Spleen (tissue), 11 donors: ENCODE results near the gene NUAK1. TPM values are rescaled to one million over a fixed set of nuclear protein-coding genes. Genes with fewer than 3 reads are reported as not detected.

Experiments
- DNase-seq: peaks from one replicate; pipeline ENCODE4 v3.0.0-alpha.2; 2020
- H3K27ac ChIP-seq, 8 donors: fragments of 200-600 bp; sonication (generic) in 7 of 8; 1 replicate in 4 of 8; 2 replicates in 4 of 8; pipeline versions ENCODE4 v1.5.0 to v1.8.0; 2016 to 2021; ENCODE audit warnings: inconsistent platforms in 4 of 8, mild to moderate bottlenecking in 4 of 8, moderate library complexity in 1 of 8
- H3K27me3 ChIP-seq, 7 donors: fragments of 200-600 bp; sonication (generic) in 6 of 7; replicated peaks in 1 of 7; 1 replicate in 4 of 7; 2 replicates in 3 of 7; pipeline versions ENCODE4 v1.5.0 to v1.8.0; 2016 to 2021; ENCODE audit warnings: inconsistent platforms in 3 of 7, mild to moderate bottlenecking in 1 of 7
- H3K36me3 ChIP-seq, 6 donors: fragments of 200-600 bp; sonication (generic) in 5 of 6; 1 replicate in 4 of 6; 2 replicates in 2 of 6; pipeline versions ENCODE4 v1.5.0 to v1.8.0; 2016 to 2021; ENCODE audit warnings: inconsistent platforms in 2 of 6
- H3K4me1 ChIP-seq, 6 donors: fragments of 200-600 bp; sonication (generic) in 5 of 6; 1 replicate in 3 of 6; 2 replicates in 3 of 6; pipeline versions ENCODE4 v1.5.0 to v1.8.0; 2016 to 2021; ENCODE audit warnings: inconsistent platforms in 3 of 6
- H3K4me3 ChIP-seq, 8 donors: fragments of 200-600 bp; sonication (generic) in 7 of 8; 1 replicate in 4 of 8; 2 replicates in 4 of 8; pipeline versions ENCODE4 v1.5.0 to v1.8.0; 2016 to 2021; ENCODE audit warnings: inconsistent platforms in 4 of 8, mild to moderate bottlenecking in 4 of 8, moderate library complexity in 2 of 8
- H3K9me3 ChIP-seq, 8 donors: fragments of 200-600 bp; sonication (generic) in 7 of 8; 1 replicate in 4 of 8; 2 replicates in 4 of 8; pipeline versions ENCODE4 v1.5.0 to v1.8.0; 2016 to 2021; ENCODE audit warnings: inconsistent platforms in 4 of 8
- CTCF ChIP-seq, 11 experiments: fragments of 200-600 bp in 7 of 11; fragments of 450-650 bp in 4 of 11; sonication (generic) in 4 of 11; IDR thresholded peaks in 8 of 11; conservative IDR thresholded peaks in 3 of 11; 1 replicate in 7 of 11; 2 replicates in 4 of 11; pipeline versions ENCODE4 v1.4.0 to v1.8.0; 2016 to 2021; ENCODE audit warnings: antibody characterized with exemption in 11 of 11, inconsistent platforms in 4 of 11, mild to moderate bottlenecking in 1 of 11
- POLR2A ChIP-seq, 3 donors: fragments of 450-650 bp; IDR thresholded peaks; one replicate each; pipeline ENCODE4 v1.5.1; 2017; ENCODE audit warnings: antibody characterized with exemption in 3 of 3, mild to moderate bottlenecking in 1 of 3
- POLR2AphosphoS5 ChIP-seq, 3 donors: sonication (generic); formaldehyde crosslinking; IDR thresholded peaks; one replicate each; pipeline ENCODE4 v1.5.1; 2017; ENCODE audit warnings: antibody characterized with exemption in 3 of 3
- WGBS, 5 donors: extraction: QIAGEN DNeasy Blood & Tissue Kit in 3 of 5; methylation state at CpG; one replicate each; pipeline versions ENCODE4 v1.1.5 to v1.1.7; 2013 to 2018; 5-methylcytosine and 5-hydroxymethylcytosine counted together
- intact Hi-C: fragments of 100-400 bp; cut with DNase I; formaldehyde crosslinking; loops from one replicate; pipeline ENCODE4 v1.15.0; 2023; ENCODE audit warnings: low total_unique reads
- polyA plus RNA-seq, 3 donors: library from polyadenylated mRNA; stranded (reverse); fragments of 200-250 nt; gene quantifications; one replicate each; pipeline ENCODE4 v1.2.1, GENCODE V29; 2013
- total RNA-seq, 7 donors: library from RNA; depleted of rRNA in 3 of 7; stranded (reverse); fragments of >200 nt in 3 of 7; fragmentation: NEBNext Ultra II Directional in 4 of 7; extraction: Animal tissue kit (Norgen Biotek cat#: 25700) in 4 of 7; gene quantifications; one replicate each; pipeline versions ENCODE4 v1.1.0 to v1.2.1, GENCODE V29; 2016 to 2021
- donor health status: healthy with polysubstance abuse.
- donor health status: DM: no; HTN: no; CAD: no; lungs with moderate emphysema.
- donor health status: DM: no; HTN: no; CAD: no.
- donor health status: Bipolar disorder and iron deficiency.
- donor health status: healthy.
- donor health status: DM: no; HTN: no; CAD: no.
- donor health status: DM: yes; HTN: yes; CAD: no.

NUAK1 gene
- total and polyA plus RNA-seq, 10 donors = 0.20 to 3.3 (median 1.2) TPM

GRCh38 chr12:106072751-106073150 lies 66.0 kb downstream of the NUAK1 start:
- 61 to 79% (median 66%) methylated on average over 2 of the region's 2 CpGs for WGBS, 5 donors
- intact Hi-C loops = no loop called here
- H3K36me3 ChIP-seq = no peaks in the 10 kb centered on the region
- peaks cover 0 to 7% (median 2%) of the 10 kb centered on the region in 6 donors for H3K4me1 ChIP-seq
- peaks cover 0 to 6% (median 0%) of the 10 kb centered on the region in 8 donors for H3K9me3 ChIP-seq
- H3K27me3 ChIP-seq = peaks cover 0 to 12% (median 0%) of the 10 kb centered on the region in 7 donors
- H3K4me3 ChIP-seq = no peak overlapping the region
- no peak overlapping the region for H3K27ac ChIP-seq
- TF ChIP-seq POLR2A (IDR thresholded peaks at IDR 0.05) (no peak), POLR2AphosphoS5 (IDR thresholded peaks at IDR 0.05) (no peak), CTCF (IDR thresholded peaks at IDR 0.05 in 8 of 11, conservative IDR thresholded peaks at IDR 0.05 in 3 of 11) (no peak)
- DNase-seq = no peak

GRCh38 chr12:106071686-106072085 lies 67.1 kb downstream of the NUAK1 start:
- TF ChIP-seq POLR2AphosphoS5 (IDR thresholded peaks at IDR 0.05) (no peak), POLR2A (IDR thresholded peaks at IDR 0.05) (no peak), CTCF (IDR thresholded peaks at IDR 0.05 in 8 of 11, conservative IDR thresholded peaks at IDR 0.05 in 3 of 11) (no peak)
- intact Hi-C loops = no loop called here
- peaks cover 0 to 7% (median 2%) of the 10 kb centered on the region in 6 donors for H3K4me1 ChIP-seq
- no peak overlapping the region for H3K4me3 ChIP-seq
- WGBS, 5 donors = 69 to 84% (median 74%) methylated on average over 4 of the region's 4 CpGs
- no peak for DNase-seq
- no peak overlapping the region for H3K27ac ChIP-seq
- H3K27me3 ChIP-seq = peaks cover 0 to 8% (median 0%) of the 10 kb centered on the region in 7 donors
- no peaks in the 10 kb centered on the region for H3K36me3 ChIP-seq
- H3K9me3 ChIP-seq = peaks cover 0 to 10% (median 0%) of the 10 kb centered on the region in 8 donors

- Histone ChIP-seq H3K27ac (no peak overlapping the region), H3K4me1 (peaks cover 0 to 7% (median 2%) of the 10 kb centered on the region in 6 donors), H3K27me3 (peaks cover 0 to 8% (median 0%) of the 10 kb centered on the region in 7 donors), H3K36me3 (no peaks in the 10 kb centered on the region), H3K4me3 (no peak overlapping the region), H3K9me3 (peaks cover 0 to 10% (median 0%) of the 10 kb centered on the region in 8 donors)
- intact Hi-C loops = no loop called here
- DNase-seq = no peak
- no peak for TF ChIP-seq POLR2A (IDR thresholded peaks at IDR 0.05)
- TF ChIP-seq POLR2AphosphoS5 (IDR thresholded peaks at IDR 0.05) = no peak
- no peak for TF ChIP-seq CTCF (IDR thresholded peaks at IDR 0.05 in 8 of 11, conservative IDR thresholded peaks at IDR 0.05 in 3 of 11)
- 90 to 96% (median 94%) methylated on average over 6 of the region's 6 CpGs for WGBS, 5 donors
Observed at GRCh38 chr12:106070611-106071010, 68.1 kb downstream of the NUAK1 start.

GRCh38 chr12:106070147-106070546 lies 68.6 kb downstream of the NUAK1 start:
- Histone ChIP-seq H3K4me3 (no peak overlapping the region), H3K27ac (no peak overlapping the region), H3K9me3 (peaks cover 0 to 10% (median 0%) of the 10 kb centered on the region in 8 donors), H3K27me3 (peaks cover 0 to 8% (median 0%) of the 10 kb centered on the region in 7 donors), H3K36me3 (no peaks in the 10 kb centered on the region), H3K4me1 (peaks cover 0 to 7% (median 2%) of the 10 kb centered on the region in 6 donors)
- intact Hi-C loops = no loop called here
- TF ChIP-seq POLR2AphosphoS5 (IDR thresholded peaks at IDR 0.05) = no peak
- no peak for TF ChIP-seq CTCF (IDR thresholded peaks at IDR 0.05 in 8 of 11, conservative IDR thresholded peaks at IDR 0.05 in 3 of 11)
- TF ChIP-seq POLR2A (IDR thresholded peaks at IDR 0.05) = no peak
- DNase-seq = no peak
- 65 to 85% (median 75%) methylated on average over 1 of the region's 1 CpG for WGBS, 5 donors
